GM10248 (cell line): ENCODE measurements around the gene SMARCC1.

Source experiments
- CTCF ChIA-PET: fragments of 300-600 bp; sonication (Branson Sonifier 250); formaldehyde crosslinking; extraction: SDS; loops from one replicate; lab custom pipeline; 2021; ENCODE audit warnings: antibody characterized with exemption; lab: Yijun Ruan, JAX
- POLR2A ChIA-PET: fragments of 350-650 bp; sonication (Branson Sonifier 250); formaldehyde crosslinking; extraction: SDS; loops from one replicate; lab custom pipeline; 2020; ENCODE audit warnings: antibody characterized with exemption; lab: Yijun Ruan, JAX
- DNase-seq: peaks from one replicate; pipeline ENCODE4 v3.0.0; 2012; ENCODE audit errors: extremely low spot score
- TF ChIP-seq, protein P1 (sequence below): IDR thresholded peaks from 2 replicates; pipeline ENCODE4 v1.5.1; 2012; ENCODE audit warnings: mild to moderate bottlenecking, low read depth; ENCODE audit errors: extremely low read depth, missing control alignments, control extremely low read depth

SMARCC1 gene

DNA sequence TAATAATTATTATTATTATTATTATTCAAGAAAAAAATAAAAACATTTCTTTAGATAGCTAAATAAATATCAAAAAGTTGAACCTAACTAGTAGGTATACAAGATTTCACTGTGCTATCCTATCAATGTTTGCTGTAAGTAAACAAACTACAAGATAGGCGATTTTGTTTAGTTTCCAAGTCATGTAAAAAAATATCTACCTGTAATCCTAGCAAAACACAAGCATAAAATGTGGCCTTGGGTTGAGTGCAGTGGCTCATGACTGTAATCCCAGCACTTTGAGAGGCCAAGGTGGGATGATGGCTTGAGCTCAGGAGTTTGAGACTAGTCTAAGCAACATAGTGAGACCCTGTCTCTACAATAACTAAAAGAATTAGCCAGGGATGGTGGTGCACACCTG, 131.4 kb downstream of the SMARCC1 start:
- ChIA-PET CTCF (interaction anchor here (1.7 to 2.2 kb wide), 3 partner anchors 28 to 50 kb away, joined by 4 to 7 read pairs (median 4); no protein-coding TSS in a partner anchor), POLR2A (no interaction called here)
- TF ChIP-seq, protein P1, sequence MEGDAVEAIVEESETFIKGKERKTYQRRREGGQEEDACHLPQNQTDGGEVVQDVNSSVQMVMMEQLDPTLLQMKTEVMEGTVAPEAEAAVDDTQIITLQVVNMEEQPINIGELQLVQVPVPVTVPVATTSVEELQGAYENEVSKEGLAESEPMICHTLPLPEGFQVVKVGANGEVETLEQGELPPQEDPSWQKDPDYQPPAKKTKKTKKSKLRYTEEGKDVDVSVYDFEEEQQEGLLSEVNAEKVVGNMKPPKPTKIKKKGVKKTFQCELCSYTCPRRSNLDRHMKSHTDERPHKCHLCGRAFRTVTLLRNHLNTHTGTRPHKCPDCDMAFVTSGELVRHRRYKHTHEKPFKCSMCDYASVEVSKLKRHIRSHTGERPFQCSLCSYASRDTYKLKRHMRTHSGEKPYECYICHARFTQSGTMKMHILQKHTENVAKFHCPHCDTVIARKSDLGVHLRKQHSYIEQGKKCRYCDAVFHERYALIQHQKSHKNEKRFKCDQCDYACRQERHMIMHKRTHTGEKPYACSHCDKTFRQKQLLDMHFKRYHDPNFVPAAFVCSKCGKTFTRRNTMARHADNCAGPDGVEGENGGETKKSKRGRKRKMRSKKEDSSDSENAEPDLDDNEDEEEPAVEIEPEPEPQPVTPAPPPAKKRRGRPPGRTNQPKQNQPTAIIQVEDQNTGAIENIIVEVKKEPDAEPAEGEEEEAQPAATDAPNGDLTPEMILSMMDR: no peak
- DNase-seq: no peak

DNA sequence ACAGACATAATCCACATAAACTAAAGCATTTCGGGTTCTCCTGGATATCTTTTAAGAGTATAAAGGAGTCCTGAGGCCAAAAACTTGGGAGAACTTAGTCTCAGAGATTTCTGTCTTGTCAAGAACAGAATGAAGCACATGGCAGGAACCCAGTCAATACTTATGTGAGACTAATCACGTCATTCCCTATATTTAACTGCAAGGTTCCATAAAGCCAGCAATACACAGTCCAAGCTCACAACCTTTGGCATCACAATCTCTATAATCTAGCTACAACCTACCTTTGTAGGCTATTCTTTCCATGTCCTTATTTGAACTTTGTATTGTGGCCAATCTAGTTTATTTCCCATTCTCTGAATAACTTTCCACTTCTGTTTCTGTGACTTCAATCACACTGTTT, 134.1 kb downstream of the SMARCC1 start:
- TF ChIP-seq, protein P1: no peak
- CTCF ChIA-PET: no interaction called here
- POLR2A ChIA-PET: no interaction called here
- DNase-seq: no peak

DNA sequence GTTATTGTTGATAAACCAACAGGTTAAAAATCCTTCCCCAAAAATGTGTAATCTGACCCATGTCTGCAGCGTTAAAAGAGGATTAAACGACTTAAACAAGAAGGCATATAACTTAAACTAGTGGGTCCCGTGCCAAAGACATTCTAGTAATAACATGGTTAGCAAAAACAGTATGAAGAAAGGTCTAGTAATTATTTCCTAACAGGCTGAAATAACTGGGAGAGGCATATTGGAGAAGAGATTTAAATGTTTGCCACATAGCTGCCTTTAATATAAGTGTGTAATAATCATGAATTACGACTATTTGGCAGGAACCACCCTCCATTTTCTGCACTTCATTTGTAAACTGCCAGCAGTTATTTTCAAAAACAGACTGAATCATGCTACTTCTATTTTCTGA, 135.3 kb downstream of the SMARCC1 start:
- no peak for DNase-seq
- CTCF ChIA-PET: no interaction called here
- TF ChIP-seq, protein P1: no peak
- POLR2A ChIA-PET: no interaction called here

DNA sequence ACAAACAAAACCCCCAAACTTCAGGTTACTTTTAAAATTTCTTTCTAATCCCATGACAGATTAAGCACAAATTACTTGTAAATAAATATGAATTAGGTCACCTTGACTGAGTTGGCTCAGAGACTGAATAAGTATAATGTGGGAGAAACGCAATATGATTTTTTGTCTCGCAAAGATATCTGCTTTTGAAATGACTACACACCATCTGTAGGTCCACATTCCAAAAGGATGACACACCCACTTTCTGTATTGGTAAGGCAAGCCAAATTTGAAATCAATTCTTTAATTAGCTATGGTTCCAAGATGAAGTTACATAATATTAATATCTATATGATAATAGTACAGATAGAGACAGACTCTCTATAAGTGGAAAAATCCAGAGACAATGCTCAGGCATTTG, 136.1 kb downstream of the SMARCC1 start:
- no peak for DNase-seq
- ChIA-PET CTCF (interaction anchor here (2.5 kb wide), 1 partner anchor 16 kb away, joined by 7 read pairs; no protein-coding TSS in a partner anchor), POLR2A (no interaction called here)
- TF ChIP-seq, protein P1: no peak

DNA sequence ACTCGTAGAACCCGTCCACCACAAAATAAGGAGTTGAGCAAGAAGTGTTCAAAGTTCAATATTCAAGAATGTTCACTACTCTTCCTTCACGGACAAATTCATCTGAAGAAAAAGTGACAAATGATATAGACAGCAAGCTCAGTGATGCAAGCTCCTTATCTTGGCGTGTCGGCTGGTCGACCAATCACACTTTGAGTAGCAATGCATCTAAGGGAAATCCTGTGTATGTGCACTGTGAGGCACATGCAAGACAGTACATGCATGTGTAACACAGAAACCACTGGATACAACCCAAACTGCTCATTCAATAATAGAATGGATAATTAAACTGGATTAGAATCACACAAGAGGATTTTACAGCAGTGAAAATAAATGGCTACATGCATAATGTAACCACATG, 138.6 kb downstream of the SMARCC1 start:
- TF ChIP-seq, protein P1: no peak
- POLR2A ChIA-PET: interaction anchor here (0.5 kb wide), 1 partner anchor 500 kb away, joined by 3 read pairs; no protein-coding TSS in a partner anchor
- no peak for DNase-seq
- CTCF ChIA-PET: no interaction called here

DNA sequence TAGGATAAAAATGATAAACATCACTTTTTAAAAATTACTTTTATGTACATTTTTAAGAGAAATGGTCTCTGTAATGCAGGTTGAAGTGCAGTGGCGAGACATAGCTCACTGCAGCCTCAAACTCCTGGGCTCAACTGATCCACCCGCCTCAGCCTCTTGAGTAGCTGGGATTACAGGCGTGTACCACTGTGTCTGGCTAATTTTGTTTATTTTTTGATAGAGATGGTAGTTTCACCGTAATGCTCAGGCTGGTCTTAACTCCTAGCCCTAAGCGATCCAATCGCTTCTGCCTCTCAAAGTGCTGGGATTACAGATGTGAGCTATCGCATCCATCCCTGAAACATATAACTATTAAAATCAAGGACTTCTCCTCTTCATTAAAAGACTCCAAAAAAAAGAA, 140.0 kb downstream of the SMARCC1 start:
- CTCF ChIA-PET: interaction anchor here (0.7 to 1.4 kb wide), 4 partner anchors 20 to 184 kb away, joined by 3 to 4 read pairs (median 3); no protein-coding TSS in a partner anchor
- TF ChIP-seq, protein P1: no peak
- DNase-seq: no peak
- POLR2A ChIA-PET: no interaction called here
